HG03521 (cell line): ENCODE measurements around the gene TMPRSS11E.
"Not testable (repeated sequence)": the region's sequence is repeated elsewhere in the genome, so short reads cannot be mapped to it uniquely, and the experiment has no call there.

Experiments used
- ATAC-seq: cut with Tn5 transposase; IDR thresholded peaks from one replicate; pipeline ENCODE4 v1.9.1; 2021; ENCODE audit warnings: mild to moderate bottlenecking, moderate library complexity; ENCODE audit not compliant: unreplicated experiment

Gene TMPRSS11E

GRCh38 chr4:68460085-68460484 is 12.8 kb downstream of the TMPRSS11E start:
- no peak for ATAC-seq

- ATAC-seq = no peak
These were observed 14.5 kb downstream of the TMPRSS11E start for GRCh38 chr4:68461790-68462189.

- ATAC-seq = no peak
These were observed 15.4 kb downstream of the TMPRSS11E start for GRCh38 chr4:68462691-68463090.

GRCh38 chr4:68463796-68464195 is 16.5 kb downstream of the TMPRSS11E start:
- ATAC-seq = no peak

DNA sequence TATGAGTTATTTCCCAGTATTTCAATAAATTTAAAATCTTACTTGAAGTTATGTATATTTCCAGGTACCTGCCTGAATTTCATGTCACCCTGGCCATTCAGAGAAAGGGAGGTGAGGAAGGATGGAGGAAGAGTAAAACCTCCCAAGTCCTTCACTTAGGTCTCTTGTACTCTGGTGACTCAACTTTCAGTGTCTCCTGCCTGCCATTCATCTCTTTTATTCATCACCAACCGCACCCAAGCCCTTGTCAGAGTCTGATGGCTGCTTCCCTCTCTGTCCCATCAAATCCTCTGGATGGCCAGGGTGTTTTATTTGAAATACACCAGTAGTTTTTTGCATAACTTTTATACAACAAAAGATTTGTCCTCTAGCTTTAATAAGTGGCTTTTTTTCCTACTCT is 17.8 kb downstream of the TMPRSS11E start:
- no peak for ATAC-seq

DNA sequence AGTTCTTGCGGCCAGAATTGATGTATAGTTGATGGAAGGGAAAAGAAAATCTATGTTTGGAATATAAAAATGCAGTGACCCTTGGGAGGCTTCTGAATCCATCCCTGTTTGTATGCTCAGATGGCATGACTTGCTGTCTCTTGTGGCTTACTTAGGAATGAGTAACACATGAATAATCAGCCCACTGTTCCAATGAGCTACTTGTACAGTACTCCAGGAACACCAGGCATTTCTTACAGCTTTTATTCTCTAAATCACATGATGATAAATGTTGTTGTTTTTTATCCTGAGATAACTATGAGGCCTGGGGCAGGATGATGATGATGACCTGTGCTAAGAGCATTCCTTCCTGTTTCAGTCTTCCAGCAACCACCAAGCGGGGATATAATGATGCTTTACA is 18.9 kb downstream of the TMPRSS11E start:
- ATAC-seq = no peak

DNA sequence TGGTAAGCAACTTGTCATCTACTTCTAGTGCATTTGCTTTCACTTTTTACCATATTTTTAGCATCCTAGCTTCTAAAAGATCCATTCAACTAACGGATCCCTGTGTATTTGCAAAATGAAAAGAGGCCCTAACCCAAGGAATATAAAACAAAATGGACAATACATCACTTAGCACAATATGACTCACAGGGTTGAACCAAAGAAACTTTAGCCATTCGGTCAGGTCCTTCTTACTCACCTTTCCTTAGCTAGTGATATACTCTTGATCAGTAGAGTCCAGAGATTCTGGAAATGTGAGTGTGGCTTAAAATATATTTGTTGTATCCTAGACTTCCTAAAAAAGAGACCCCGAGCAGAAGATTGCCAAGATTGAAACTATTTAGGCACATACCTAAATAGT is 19.5 kb downstream of the TMPRSS11E start:
- ATAC-seq = no peak

GRCh38 chr4:68469482-68469881 is 22.2 kb downstream of the TMPRSS11E start:
- ATAC-seq = peak; percentile 59

- ATAC-seq = no peak
These were observed 28.9 kb downstream of the TMPRSS11E start for GRCh38 chr4:68476191-68476590.

- no peak for ATAC-seq
These were observed 42.1 kb downstream of the TMPRSS11E start for GRCh38 chr4:68489338-68489737.

- no peak for ATAC-seq
These were observed 43.7 kb downstream of the TMPRSS11E start for GRCh38 chr4:68490826-68491457.

DNA sequence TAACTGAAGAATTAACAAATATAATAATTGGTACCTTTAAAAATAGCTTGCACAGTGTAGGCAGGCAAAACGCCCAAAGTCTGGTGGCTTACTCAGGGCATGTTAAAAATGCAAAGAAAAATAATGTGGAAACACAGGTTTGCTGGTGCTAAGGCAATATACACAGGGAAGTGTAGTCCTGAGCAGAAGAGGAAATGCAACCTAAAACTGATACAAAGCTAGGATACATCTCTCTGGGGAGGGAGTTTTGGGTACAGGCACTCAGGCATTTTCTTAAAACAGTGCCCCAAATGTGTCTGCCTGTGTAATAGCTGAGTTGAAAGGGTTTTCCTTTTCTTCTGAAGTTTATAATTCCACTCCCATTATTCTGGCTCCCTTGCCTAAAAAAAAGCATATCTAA is 47.4 kb downstream of the TMPRSS11E start:
- no peak for ATAC-seq

DNA sequence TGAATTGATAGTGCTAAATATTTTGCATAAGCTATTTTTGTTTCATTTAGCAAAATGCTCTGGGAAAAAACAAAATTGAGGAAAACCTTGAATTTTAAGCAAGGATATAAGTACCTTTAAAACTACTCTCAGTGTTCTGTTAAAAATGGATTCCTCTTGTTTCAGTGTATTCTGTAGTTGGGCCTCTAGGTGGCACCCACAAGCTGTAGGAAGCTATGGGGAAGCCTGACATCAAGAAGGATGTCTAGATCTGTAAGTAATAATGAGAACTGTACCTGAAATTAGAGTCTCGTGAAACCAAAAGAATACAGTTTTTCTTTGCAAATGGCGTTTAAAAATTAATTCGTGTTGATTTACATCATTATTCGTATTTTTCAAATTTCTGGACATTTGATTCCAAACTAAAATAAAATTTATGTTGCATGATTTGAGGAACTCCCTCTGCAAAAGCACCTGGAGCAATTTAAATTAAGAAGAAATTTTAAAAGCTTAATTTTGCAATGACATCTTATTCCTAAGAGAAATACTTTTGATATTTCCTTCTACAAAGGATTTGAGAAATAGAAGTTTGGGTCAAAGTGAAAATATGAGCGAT is 51.2 kb downstream of the TMPRSS11E start:
- ATAC-seq = peak; percentile 87

- no peak for ATAC-seq
These were observed 51.8 kb downstream of the TMPRSS11E start for GRCh38 chr4:68499021-68499420.

DNA sequence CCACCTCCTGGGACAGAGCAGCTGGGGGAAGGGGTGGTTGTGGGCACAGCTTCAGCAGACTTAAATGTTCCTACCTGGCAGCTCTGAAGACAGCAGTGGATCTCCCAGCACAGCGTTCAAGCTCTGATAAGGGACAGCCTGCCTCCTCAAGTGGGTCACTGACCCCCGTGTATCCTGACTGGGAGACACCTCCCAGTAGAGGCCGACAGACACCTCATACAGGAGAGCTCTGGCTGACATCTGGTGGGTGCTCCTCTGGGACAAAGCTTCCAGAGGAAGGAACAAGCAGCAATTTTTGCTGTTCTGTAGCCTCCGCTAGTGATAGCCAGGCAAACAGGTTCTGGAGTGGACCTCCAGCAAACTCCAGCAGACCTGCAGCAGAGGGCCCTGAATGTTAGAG is 56.2 kb downstream of the TMPRSS11E start:
- ATAC-seq = not testable (repeated sequence)

GRCh38 chr4:68504836-68505235 is 57.6 kb downstream of the TMPRSS11E start:
- ATAC-seq = not testable (repeated sequence)

DNA sequence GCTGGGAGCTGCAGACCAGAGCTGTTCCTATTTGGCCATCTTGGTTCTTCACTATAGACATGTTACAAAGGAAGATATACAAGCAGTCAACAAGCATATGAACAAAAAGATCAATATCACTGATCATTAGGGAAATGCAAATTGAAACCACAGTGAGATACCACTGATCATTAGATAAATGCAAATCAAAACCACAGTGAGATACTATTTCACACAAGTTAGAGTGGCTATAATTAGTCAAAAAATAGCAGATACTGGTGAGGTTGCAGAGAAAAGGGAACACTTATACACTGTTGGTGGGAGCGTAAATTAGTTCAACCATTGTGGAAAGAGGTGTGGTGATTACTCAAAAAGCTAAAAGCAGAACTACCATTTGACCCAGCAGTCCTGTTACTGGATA is 58.2 kb downstream of the TMPRSS11E start:
- ATAC-seq = not testable (repeated sequence)

GRCh38 chr4:68518889-68519288 is 71.6 kb downstream of the TMPRSS11E start:
- ATAC-seq = no peak

GRCh38 chr4:68520985-68521384 is 73.7 kb downstream of the TMPRSS11E start:
- ATAC-seq = no peak

GRCh38 chr4:68522232-68522631 is 75.0 kb downstream of the TMPRSS11E start:
- ATAC-seq = not testable (repeated sequence)

DNA sequence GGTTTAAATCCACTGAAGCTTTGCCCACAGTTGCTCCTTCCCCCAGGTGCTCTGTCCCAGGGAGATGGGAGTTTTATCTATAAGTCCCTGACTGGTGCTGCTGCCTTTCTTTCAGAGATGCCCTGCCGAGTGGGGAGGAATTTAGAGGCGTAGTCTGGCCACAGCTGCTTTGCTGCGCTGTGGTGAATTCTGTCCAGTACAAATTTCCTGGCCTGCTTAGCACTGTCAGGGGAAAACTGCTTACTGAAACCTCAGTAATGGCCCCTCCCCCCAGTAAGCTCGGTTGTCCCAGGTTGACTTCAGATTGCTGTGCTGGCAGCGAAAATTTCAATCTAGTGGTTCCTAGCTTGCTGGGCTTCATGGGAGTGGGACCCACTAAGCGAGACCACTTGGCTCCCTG is 88.7 kb downstream of the TMPRSS11E start:
- no peak for ATAC-seq

GRCh38 chr4:68536375-68536774 is 89.1 kb downstream of the TMPRSS11E start:
- no peak for ATAC-seq

GRCh38 chr4:68542742-68543141 is 95.5 kb downstream of the TMPRSS11E start:
- not testable (repeated sequence) for ATAC-seq
